HepG2 (cell line): Measurements from ENCODE around the gene TTC39B. TPM values are rescaled to one million over a fixed set of nuclear protein-coding genes. Genes with fewer than 3 reads are reported as not detected.

ENCODE experiments used
- ATAC-seq: fragments of 200-7000 bp; cut with Tn5 transposase; 3 replicates; pipeline ENCODE4 v1.9.1; 2020; ENCODE audit warnings: mild to moderate bottlenecking, moderate library complexity
- BruUV-seq: library from RNA; stranded (reverse); fragments of 400-500 nt; replicated peaks from 2 replicates; lab custom pipeline; 2021; lab: Mats Ljungman, UMichigan
- CTCF ChIA-PET: fragments of 300-600 bp; formaldehyde crosslinking; extraction: SDS; loops from one replicate; lab custom pipeline; 2021; ENCODE audit warnings: low total read pairs, inconsistent platforms, low intra/inter-chr PET ratio; lab: Yijun Ruan, JAX
- POLR2A ChIA-PET: fragments of 350-600 bp; sonication (Branson Sonifier 250); formaldehyde crosslinking; loops from one replicate; lab custom pipeline; 2020; ENCODE audit warnings: antibody characterized with exemption, inconsistent platforms; lab: Yijun Ruan, JAX
- DNase-seq: peaks from one replicate; pipeline ENCODE4 v3.0.0-alpha.2; 2015; ENCODE audit warnings: low spot score
- FAIRE-seq: peaks from 3 replicates; lab custom pipeline; 2011; peaks lifted over from hg19 to GRCh38; lab: Jason Lieb, UNC
- H2AFZ ChIP-seq: one replicate; pipeline ENCODE4 v1.6.1; 2011; ENCODE audit warnings: low read length, inconsistent platforms
- H3K27ac ChIP-seq: fragments of 300-600 bp; 3 replicates; pipeline ENCODE4 v1.8.0; 2011; ENCODE audit warnings: mixed run types, mild to moderate bottlenecking, mixed read lengths, low read length, inconsistent platforms; ENCODE audit not compliant: insufficient read depth; ENCODE audit errors: extremely low read length
- H3K27me3 ChIP-seq, 2 experiments: fragments of 200-600 bp in 1 of 2; 2 replicates in 1 of 2; 3 replicates in 1 of 2; pipeline versions ENCODE4 v1.6.0 to v1.8.0; 2011; ENCODE audit warnings: low read length in 2 of 2, mild to moderate bottlenecking in 2 of 2, moderate library complexity in 2 of 2, inconsistent platforms in 1 of 2; ENCODE audit not compliant: insufficient read depth in 2 of 2, control insufficient read depth in 1 of 2
- H3K36me3 ChIP-seq, 2 experiments: fragments of 200-600 bp in 1 of 2; replicated peaks in 1 of 2; 2 replicates in 1 of 2; 3 replicates in 1 of 2; pipeline versions ENCODE4 v1.5.1 to v1.8.0; 2011; ENCODE audit warnings: low read length in 2 of 2, inconsistent platforms in 1 of 2; ENCODE audit not compliant: insufficient read depth in 2 of 2, control insufficient read depth in 1 of 2
- H3K4me1 ChIP-seq: 2 replicates; pipeline ENCODE4 v1.5.1; 2012; ENCODE audit warnings: low read length, inconsistent platforms; ENCODE audit not compliant: insufficient read depth
- H3K4me2 ChIP-seq: 2 replicates; pipeline ENCODE4 v1.6.0; 2011; ENCODE audit warnings: low read depth, low read length, inconsistent platforms
- H3K4me3 ChIP-seq, 3 experiments: fragments of 200-600 bp in 1 of 3; sonication (generic), shearing (Covaris generic) in 1 of 3; replicated peaks in 1 of 3; 2 replicates each; pipeline ENCODE4 v1.5.1; 2011 to 2016; ENCODE audit warnings: low read length in 3 of 3, inconsistent platforms in 2 of 3, low read depth in 2 of 3, mild to moderate bottlenecking in 2 of 3, control low read depth in 1 of 3, mixed read lengths in 1 of 3; ENCODE audit not compliant: insufficient read depth in 1 of 3
- H3K79me2 ChIP-seq: one replicate; pipeline ENCODE4 v1.6.1; 2011; ENCODE audit warnings: low read length, inconsistent platforms; ENCODE audit not compliant: insufficient read depth
- H3K9ac ChIP-seq: 2 replicates; pipeline ENCODE4 v1.6.0; 2011; ENCODE audit warnings: mild to moderate bottlenecking, low read depth, low read length, inconsistent platforms; ENCODE audit not compliant: insufficient read depth
- H3K9me3 ChIP-seq: 2 replicates; pipeline ENCODE4 v1.5.1; 2012; ENCODE audit warnings: mild to moderate bottlenecking, low read length
- H4K20me1 ChIP-seq: 2 replicates; pipeline ENCODE4 v1.6.0; 2011; ENCODE audit warnings: inconsistent platforms, mild to moderate bottlenecking, low read length, moderate library complexity; ENCODE audit not compliant: insufficient read depth
- CBX2 ChIP-seq, 2 experiments: fragments of 200-600 bp in 1 of 2; sonication (generic); formaldehyde crosslinking in 1 of 2; IDR thresholded peaks; 2 replicates each; pipeline versions ENCODE4 v1.7.0 to v1.8.1; 2018 to 2022; ENCODE audit warnings: low read depth in 2 of 2, low read length in 1 of 2, mild to moderate bottlenecking in 1 of 2, missing genetic modification reagents in 1 of 2
- NFE2 ChIP-seq: sonication (generic); formaldehyde crosslinking; IDR thresholded peaks from 2 replicates; pipeline ENCODE4 v1.4.0; 2020; ENCODE audit warnings: missing genetic modification reagents
- REST ChIP-seq, 2 experiments: IDR thresholded peaks; 2 replicates each; pipeline ENCODE4 v1.6.1; 2011 to 2012; ENCODE audit warnings: low read length in 2 of 2, borderline replicate concordance in 1 of 2, low read depth in 1 of 2, mild to moderate bottlenecking in 1 of 2, moderate library complexity in 1 of 2
- YY1 ChIP-seq: IDR thresholded peaks from 2 replicates; pipeline ENCODE4 v1.6.1; 2011; ENCODE audit warnings: low read length, low read depth, moderate library complexity, mild to moderate bottlenecking; ENCODE audit not compliant: insufficient read depth, insufficient replicate concordance
- ZNF180 ChIP-seq: sonication (generic); formaldehyde crosslinking; IDR thresholded peaks from 2 replicates; pipeline ENCODE4 v1.4.0; 2020; ENCODE audit warnings: low read depth, missing genetic modification reagents, borderline replicate concordance
- ZNF709 ChIP-seq: sonication (generic); formaldehyde crosslinking; IDR thresholded peaks from 2 replicates; pipeline ENCODE4 v1.5.0; 2020; ENCODE audit warnings: mild to moderate bottlenecking, missing genetic modification reagents
- WGBS: methylation state at CpG from one replicate; pipeline ENCODE4 v1.1.6; 2017; ENCODE audit warnings: low lambda C conversion rate; 5-methylcytosine and 5-hydroxymethylcytosine counted together
- in situ Hi-C: cut with HindIII; loops from 2 replicates; pipeline ENCODE4 v1.10.0; 2017; ENCODE audit warnings: low pct_unique_long_range_greater_than_20kb; ENCODE audit not compliant: extremely low pct_ligation_motif_present
- intact Hi-C: fragments of 100-400 bp; cut with micrococcal nuclease; formaldehyde crosslinking; loops from one replicate; pipeline ENCODE4 v1.10.0; 2022; ENCODE audit not compliant: unreplicated experiment
- polyA plus RNA-seq, 8 experiments: library from polyadenylated mRNA; depleted of rRNA in 3 of 8; stranded (reverse) in 7 of 8; unstranded in 1 of 8; fragments of >200 nt; fragmentation: Illumina TruSeq in 4 of 8; extraction: Trizol in 4 of 8; gene quantifications; 2 replicates each; pipeline versions ENCODE4 v1.2.1 to v1.2.3, GENCODE V29; 2011 to 2016; ENCODE audit warnings: low read depth in 4 of 8, missing spikeins in 1 of 8, mixed read lengths in 1 of 8; ENCODE audit not compliant: insufficient read depth in 1 of 8
- total RNA-seq, 5 experiments: library from RNA; depleted of rRNA; stranded (reverse); fragments of >200 nt; fragmentation: Illumina TruSeq; extraction: Trizol; gene quantifications; 2 replicates each; pipeline ENCODE4 v1.2.3, GENCODE V29; 2016; ENCODE audit warnings: low read depth in 1 of 5
- TF ChIP-seq, protein P1 (sequence below): sonication (generic); formaldehyde crosslinking; IDR thresholded peaks from 2 replicates; pipeline ENCODE4 v1.4.0; 2020; ENCODE audit warnings: mild to moderate bottlenecking, low read depth, missing genetic modification reagents
- TF ChIP-seq, protein P2 (sequence below), 2 experiments: sonication (generic) in 1 of 2; formaldehyde crosslinking in 1 of 2; IDR thresholded peaks; 2 replicates each; pipeline versions ENCODE4 v1.4.0 to v1.6.1; 2016 to 2020; ENCODE audit warnings: borderline replicate concordance in 1 of 2, low read depth in 1 of 2, mild to moderate bottlenecking in 1 of 2, missing genetic modification reagents in 1 of 2
- TF ChIP-seq, protein P3 (sequence below): sonication (generic); formaldehyde crosslinking; IDR thresholded peaks from 2 replicates; pipeline ENCODE4; 2020; ENCODE audit warnings: missing genetic modification reagents, mild to moderate bottlenecking, borderline replicate concordance

Gene TTC39B
- total and polyA plus RNA-seq, 2 of the 13 experiments (the other 11 are each of a cell fraction or from before 2014, with no cell fraction given): 14.3 to 19.4 TPM

DNA sequence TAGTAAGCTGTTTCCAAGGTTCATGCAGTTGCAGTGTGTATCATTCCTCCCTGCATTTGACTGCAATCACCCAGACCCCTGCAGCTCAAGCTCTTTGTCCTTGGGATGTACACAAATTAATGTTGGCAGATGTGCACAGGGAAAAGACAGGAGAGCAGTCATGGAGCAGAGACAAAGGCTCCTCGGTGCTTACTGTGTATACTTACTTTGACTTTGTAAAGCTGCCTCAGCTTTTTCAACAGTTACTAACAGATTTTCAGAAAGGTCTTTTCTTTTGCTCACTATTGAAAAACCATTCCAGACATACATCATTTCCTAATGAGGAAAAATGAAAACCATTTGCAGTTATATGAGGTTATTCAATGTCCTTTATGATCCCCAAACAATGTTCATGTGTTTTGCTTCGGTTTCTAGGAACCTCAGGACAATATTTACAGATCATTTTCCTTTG lies 124.9 kb downstream of the TTC39B start (continued):
- TF ChIP-seq NFE2 (CRISPR knock-in tag) (no peak), CBX2 (IDR thresholded peaks at IDR 0.05; ENCODE audit: low read depth, low read length) (no peak), CBX2 (CRISPR knock-in tag; IDR thresholded peaks at IDR 0.05; ENCODE audit: low read depth) (no peak)
- TF ChIP-seq, protein P1, sequence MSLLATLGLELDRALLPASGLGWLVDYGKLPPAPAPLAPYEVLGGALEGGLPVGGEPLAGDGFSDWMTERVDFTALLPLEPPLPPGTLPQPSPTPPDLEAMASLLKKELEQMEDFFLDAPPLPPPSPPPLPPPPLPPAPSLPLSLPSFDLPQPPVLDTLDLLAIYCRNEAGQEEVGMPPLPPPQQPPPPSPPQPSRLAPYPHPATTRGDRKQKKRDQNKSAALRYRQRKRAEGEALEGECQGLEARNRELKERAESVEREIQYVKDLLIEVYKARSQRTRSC (CRISPR knock-in tag): no peak

DNA sequence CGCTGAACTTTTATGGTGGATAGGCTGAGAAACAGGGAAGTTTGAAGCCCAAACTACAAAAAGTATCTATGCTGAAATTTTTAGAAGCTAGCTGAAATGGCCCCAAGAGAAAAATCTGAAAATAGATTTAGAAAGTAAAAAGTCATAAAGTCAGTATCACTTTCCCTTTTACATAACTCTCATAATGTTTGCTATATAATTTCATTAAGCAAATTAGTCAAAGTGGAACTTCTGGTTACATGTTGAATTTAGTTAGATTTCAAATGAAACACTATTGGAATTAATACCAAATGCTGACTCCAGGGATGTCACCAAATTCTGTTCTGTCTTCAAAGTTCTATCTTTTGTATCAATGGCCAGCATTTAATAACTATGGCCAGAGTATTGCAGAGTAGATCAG lies 126.9 kb downstream of the TTC39B start:
- no peak for FAIRE-seq
- TF ChIP-seq, protein P2, sequence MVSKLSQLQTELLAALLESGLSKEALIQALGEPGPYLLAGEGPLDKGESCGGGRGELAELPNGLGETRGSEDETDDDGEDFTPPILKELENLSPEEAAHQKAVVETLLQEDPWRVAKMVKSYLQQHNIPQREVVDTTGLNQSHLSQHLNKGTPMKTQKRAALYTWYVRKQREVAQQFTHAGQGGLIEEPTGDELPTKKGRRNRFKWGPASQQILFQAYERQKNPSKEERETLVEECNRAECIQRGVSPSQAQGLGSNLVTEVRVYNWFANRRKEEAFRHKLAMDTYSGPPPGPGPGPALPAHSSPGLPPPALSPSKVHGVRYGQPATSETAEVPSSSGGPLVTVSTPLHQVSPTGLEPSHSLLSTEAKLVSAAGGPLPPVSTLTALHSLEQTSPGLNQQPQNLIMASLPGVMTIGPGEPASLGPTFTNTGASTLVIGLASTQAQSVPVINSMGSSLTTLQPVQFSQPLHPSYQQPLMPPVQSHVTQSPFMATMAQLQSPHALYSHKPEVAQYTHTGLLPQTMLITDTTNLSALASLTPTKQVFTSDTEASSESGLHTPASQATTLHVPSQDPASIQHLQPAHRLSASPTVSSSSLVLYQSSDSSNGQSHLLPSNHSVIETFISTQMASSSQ (IDR thresholded peaks at IDR 0.05; ENCODE audit: low read depth): no peak
- TF ChIP-seq, protein P2 (CRISPR knock-in tag; IDR thresholded peaks at IDR 0.05; ENCODE audit: borderline replicate concordance): no peak
- TF ChIP-seq ZNF709: no peak
- TF ChIP-seq ZNF180: no peak
- TF ChIP-seq REST (IDR thresholded peaks at IDR 0.05; ENCODE audit: borderline replicate concordance in 1 of 2, low read depth in 1 of 2, low read length in 2 of 2): no peak
- TF ChIP-seq YY1: no peak
- TF ChIP-seq, protein P3, sequence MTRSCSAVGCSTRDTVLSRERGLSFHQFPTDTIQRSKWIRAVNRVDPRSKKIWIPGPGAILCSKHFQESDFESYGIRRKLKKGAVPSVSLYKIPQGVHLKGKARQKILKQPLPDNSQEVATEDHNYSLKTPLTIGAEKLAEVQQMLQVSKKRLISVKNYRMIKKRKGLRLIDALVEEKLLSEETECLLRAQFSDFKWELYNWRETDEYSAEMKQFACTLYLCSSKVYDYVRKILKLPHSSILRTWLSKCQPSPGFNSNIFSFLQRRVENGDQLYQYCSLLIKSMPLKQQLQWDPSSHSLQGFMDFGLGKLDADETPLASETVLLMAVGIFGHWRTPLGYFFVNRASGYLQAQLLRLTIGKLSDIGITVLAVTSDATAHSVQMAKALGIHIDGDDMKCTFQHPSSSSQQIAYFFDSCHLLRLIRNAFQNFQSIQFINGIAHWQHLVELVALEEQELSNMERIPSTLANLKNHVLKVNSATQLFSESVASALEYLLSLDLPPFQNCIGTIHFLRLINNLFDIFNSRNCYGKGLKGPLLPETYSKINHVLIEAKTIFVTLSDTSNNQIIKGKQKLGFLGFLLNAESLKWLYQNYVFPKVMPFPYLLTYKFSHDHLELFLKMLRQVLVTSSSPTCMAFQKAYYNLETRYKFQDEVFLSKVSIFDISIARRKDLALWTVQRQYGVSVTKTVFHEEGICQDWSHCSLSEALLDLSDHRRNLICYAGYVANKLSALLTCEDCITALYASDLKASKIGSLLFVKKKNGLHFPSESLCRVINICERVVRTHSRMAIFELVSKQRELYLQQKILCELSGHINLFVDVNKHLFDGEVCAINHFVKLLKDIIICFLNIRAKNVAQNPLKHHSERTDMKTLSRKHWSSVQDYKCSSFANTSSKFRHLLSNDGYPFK (CRISPR knock-in tag): no peak

More for the DNA sequence above, 126.9 kb downstream of the TTC39B start:
- ATAC-seq (no peak), DNase-seq (no peak)
- no peak overlapping the region for H3K4me3 ChIP-seq
- 100% methylated on average over 1 of the region's 1 CpG for WGBS
- H3K9ac ChIP-seq: no peak overlapping the region
- ChIA-PET POLR2A (no interaction called here), CTCF (no interaction called here)
- no peaks in the 10 kb centered on the region for H3K4me1 ChIP-seq
- no peak overlapping the region for H3K27ac ChIP-seq
- intact Hi-C loops (no loop called here), in situ Hi-C loops (no loop called here)
- H3K36me3 ChIP-seq: peaks cover 3 to 17% of the 10 kb centered on the region in 2 experiments; a peak in 4 of 5 replicates
- no peaks in the 10 kb centered on the region for H4K20me1 ChIP-seq
- no peak overlapping the region for H2AFZ ChIP-seq
- no peaks in the 10 kb centered on the region for H3K79me2 ChIP-seq
- BruUV-seq: no TSS peak
- H3K27me3 ChIP-seq: no peaks in the 10 kb centered on the region
- H3K4me2 ChIP-seq: no peak overlapping the region
- no peaks in the 10 kb centered on the region for H3K9me3 ChIP-seq
